ENCODE results near the gene FAM237B. TPM values are rescaled to one million over a fixed set of nuclear protein-coding genes. Genes with fewer than 3 reads are reported as not detected.

FAM237B gene
- total and polyA plus RNA-seq, 4 donors: 0.02 TPM; not detected in 3

DNA sequence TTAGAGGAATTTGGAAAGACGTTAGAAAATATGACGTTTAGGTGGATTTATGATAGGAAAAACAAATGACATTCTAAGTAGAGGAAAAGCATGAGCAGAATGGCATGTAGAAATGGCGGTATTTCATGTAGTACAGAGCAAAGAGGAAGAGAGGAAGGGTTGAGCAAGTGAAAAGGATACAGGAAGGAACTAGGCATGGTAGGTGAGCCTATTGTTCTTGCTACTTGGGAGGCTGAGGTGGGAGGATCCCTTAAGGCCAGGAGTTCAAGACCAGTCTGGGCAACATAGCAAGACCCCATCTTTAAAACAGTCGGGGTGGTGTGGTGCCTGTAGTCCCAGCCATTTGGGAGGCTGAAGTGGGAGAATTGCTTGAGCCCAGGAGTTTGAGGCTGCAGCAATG lies 26.7 kb upstream of the FAM237B start:
- Histone ChIP-seq H3K36me3 (ENCODE audit: control insufficient read depth in 4 of 4, insufficient read depth in 4 of 4, low read length in 4 of 4) (peaks cover 0 to 3% (median 0%) of the 10 kb centered on the region in 4 donors), H3K27me3 (ENCODE audit: control insufficient read depth in 3 of 3, insufficient read depth in 3 of 3, low read length in 2 of 3) (peaks cover 0 to 3% (median 0%) of the 10 kb centered on the region in 3 donors), H3K9ac (ENCODE audit: insufficient read depth in 1 of 2, low read length in 2 of 2) (no peak overlapping the region), H3K9me3 (ENCODE audit: control insufficient read depth in 4 of 4, insufficient read depth in 3 of 4, low read length in 3 of 4) (no peaks in the 10 kb centered on the region), H3K4me3 (no peak overlapping the region), H3K4me1 (ENCODE audit: control insufficient read depth in 5 of 5, insufficient read depth in 5 of 5, low read length in 5 of 5) (peaks cover 0 to 14% (median 5%) of the 10 kb centered on the region in 5 donors), H3K27ac (ENCODE audit: low read depth in 1 of 2, low read length in 1 of 2) (no peak overlapping the region)
- WGBS, 2 donors: 57 to 63% methylated on average over 4 of the region's 4 CpGs
- ATAC-seq (ENCODE audit: insufficient read depth, low FRiP score): no peak
- no peak for DNase-seq
- TF ChIP-seq, protein P1, sequence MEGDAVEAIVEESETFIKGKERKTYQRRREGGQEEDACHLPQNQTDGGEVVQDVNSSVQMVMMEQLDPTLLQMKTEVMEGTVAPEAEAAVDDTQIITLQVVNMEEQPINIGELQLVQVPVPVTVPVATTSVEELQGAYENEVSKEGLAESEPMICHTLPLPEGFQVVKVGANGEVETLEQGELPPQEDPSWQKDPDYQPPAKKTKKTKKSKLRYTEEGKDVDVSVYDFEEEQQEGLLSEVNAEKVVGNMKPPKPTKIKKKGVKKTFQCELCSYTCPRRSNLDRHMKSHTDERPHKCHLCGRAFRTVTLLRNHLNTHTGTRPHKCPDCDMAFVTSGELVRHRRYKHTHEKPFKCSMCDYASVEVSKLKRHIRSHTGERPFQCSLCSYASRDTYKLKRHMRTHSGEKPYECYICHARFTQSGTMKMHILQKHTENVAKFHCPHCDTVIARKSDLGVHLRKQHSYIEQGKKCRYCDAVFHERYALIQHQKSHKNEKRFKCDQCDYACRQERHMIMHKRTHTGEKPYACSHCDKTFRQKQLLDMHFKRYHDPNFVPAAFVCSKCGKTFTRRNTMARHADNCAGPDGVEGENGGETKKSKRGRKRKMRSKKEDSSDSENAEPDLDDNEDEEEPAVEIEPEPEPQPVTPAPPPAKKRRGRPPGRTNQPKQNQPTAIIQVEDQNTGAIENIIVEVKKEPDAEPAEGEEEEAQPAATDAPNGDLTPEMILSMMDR (IDR thresholded peaks at IDR 0.05; ENCODE audit: control extremely low read depth, extremely low read depth): no peak

DNA sequence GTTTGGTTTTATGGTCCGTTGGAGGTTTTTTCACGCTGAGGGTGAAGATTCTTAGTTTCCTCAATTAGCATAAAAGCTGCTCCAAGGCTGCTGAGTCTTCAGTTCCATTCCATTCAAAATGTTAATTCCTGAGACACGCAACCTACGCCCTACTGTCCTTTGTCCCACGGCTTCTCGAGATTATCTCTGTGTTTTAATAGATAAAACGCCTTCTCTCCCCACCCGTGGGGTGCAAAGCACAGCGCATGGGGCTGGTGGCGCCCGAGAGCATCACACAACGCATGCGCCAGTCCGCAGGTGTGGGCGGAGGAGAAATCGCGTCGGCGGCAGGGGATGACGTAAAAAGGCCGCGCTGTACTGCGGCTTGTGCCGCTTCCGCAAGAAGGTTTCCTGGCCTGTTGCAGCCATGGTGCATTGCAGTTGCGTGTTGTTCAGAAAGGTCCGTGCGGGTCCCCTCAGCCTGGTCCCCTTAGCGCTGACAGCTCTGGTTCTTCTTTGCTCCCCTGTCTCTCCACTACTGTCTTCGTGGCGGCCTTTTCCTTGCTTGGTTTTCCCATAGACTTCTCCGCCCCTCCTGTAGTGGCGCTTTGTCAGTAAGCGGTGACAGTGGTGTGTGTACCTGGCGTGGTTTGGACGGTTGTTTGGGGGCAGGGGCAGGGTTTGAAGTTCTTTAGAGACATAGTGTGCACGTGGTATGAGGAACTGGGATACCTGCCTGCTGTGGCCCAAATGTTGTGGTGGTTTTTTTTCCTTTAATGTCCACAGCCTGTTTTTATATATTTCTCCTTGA lies 25.4 kb upstream of the FAM237B start, which contains the start of gene GTPBP10:
TSS of gene GTPBP10 (plus strand) at position 381 of the 790 bp plus-strand sequence. CDS start at position 407, 26 bp downstream.
- H3K27me3 ChIP-seq (ENCODE audit: control insufficient read depth in 3 of 3, insufficient read depth in 3 of 3, low read length in 2 of 3): peaks cover 0 to 3% (median 0%) of the 10 kb centered on the region in 3 donors
- TF ChIP-seq, protein P1 (IDR thresholded peaks at IDR 0.05; ENCODE audit: control extremely low read depth, extremely low read depth): peak; percentile 63
- H3K36me3 ChIP-seq (ENCODE audit: control insufficient read depth in 4 of 4, insufficient read depth in 4 of 4, low read length in 4 of 4): peaks cover 0 to 3% (median 0%) of the 10 kb centered on the region in 4 donors
- H3K9me3 ChIP-seq (ENCODE audit: control insufficient read depth in 4 of 4, insufficient read depth in 3 of 4, low read length in 3 of 4): no peaks in the 10 kb centered on the region
- H3K27ac ChIP-seq (ENCODE audit: low read depth in 1 of 2, low read length in 1 of 2): peak within 1 kb of the TSS; percentile 89 to 99
- DNase-seq (peak; percentile 96 to 99 (median 98)), ATAC-seq (ENCODE audit: insufficient read depth, low FRiP score) (peak; percentile 100)
- peaks cover 0 to 14% (median 5%) of the 10 kb centered on the region in 5 donors for H3K4me1 ChIP-seq (ENCODE audit: control insufficient read depth in 5 of 5, insufficient read depth in 5 of 5, low read length in 5 of 5)
- WGBS, 2 donors: 0 to 1% methylated on average over 37 of the region's 37 CpGs
- peak within 1 kb of the TSS; percentile 75 for H3K4me3 ChIP-seq
- H3K9ac ChIP-seq (ENCODE audit: insufficient read depth in 1 of 2, low read length in 2 of 2): peak within 1 kb of the TSS; percentile 93 to 95

DNA sequence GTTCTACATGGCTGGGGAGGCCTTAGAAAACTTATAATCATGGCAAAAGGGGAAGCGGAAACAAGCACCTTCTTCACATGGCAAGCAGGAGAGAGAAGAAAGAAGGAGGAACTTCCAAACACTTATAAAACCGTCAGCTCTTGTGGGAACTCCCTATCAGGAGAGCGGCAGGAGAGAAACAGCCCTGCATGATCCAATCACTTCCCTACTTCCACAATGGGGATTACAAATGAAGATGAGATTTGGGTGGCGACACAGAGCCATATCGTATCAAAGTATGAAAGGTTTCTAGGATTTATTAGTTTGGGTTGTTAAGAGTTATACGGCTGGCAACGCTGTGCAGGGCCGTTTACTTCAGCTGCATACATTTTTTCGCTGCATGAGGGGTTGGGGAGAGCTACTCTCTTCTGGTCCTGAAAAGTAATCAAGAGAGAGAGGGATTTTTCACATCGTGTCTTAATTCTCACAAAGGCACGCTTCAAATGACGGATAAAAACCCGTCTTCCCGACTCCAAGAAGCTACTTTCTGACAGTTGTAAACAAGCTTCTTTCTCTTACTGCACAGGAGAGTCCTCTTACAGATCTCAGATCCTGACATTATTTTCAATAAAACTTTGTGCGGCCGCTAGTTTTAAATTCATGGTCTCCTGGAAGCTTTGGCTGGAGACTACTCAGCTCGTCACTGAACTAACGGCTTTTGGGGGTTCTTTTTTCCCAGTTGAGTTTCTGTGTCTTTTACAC lies 24.7 kb upstream of the FAM237B start:
- DNase-seq: peak in 2 of 3 donors; percentile 26 to 71
- Histone ChIP-seq H3K4me3 (peak overlapping the region; percentile 26), H3K36me3 (ENCODE audit: control insufficient read depth in 4 of 4, insufficient read depth in 4 of 4, low read length in 4 of 4) (peaks cover 0 to 3% (median 0%) of the 10 kb centered on the region in 4 donors), H3K27me3 (ENCODE audit: control insufficient read depth in 3 of 3, insufficient read depth in 3 of 3, low read length in 2 of 3) (peaks cover 0 to 3% (median 0%) of the 10 kb centered on the region in 3 donors), H3K9me3 (ENCODE audit: control insufficient read depth in 4 of 4, insufficient read depth in 3 of 4, low read length in 3 of 4) (no peaks in the 10 kb centered on the region), H3K4me1 (ENCODE audit: control insufficient read depth in 5 of 5, insufficient read depth in 5 of 5, low read length in 5 of 5) (peaks cover 0 to 14% (median 5%) of the 10 kb centered on the region in 5 donors), H3K27ac (ENCODE audit: low read depth in 1 of 2, low read length in 1 of 2) (peak overlapping the region; percentile 81 to 99), H3K9ac (ENCODE audit: insufficient read depth in 1 of 2, low read length in 2 of 2) (peak overlapping the region; percentile 93 to 95)
- WGBS, 2 donors: 9 to 14% methylated on average over 18 of the region's 18 CpGs
- TF ChIP-seq, protein P1 (IDR thresholded peaks at IDR 0.05; ENCODE audit: control extremely low read depth, extremely low read depth): no peak
- peak; percentile 3 for ATAC-seq (ENCODE audit: insufficient read depth, low FRiP score)
